NT2/D1 (cell line): ENCODE results near the gene CDH4.
A peak's percentile ranks its signal among the peaks of the same experiment; 100 is the strongest.

ENCODE experiments used
- DNase-seq: peaks from one replicate; pipeline ENCODE4 v3.0.0-alpha.2; 2011; ENCODE audit warnings: low read depth, low spot score
- H3K27me3 ChIP-seq: 2 replicates; pipeline ENCODE4 v1.6.0; 2011; ENCODE audit warnings: mild to moderate bottlenecking; ENCODE audit not compliant: insufficient read length, insufficient read depth
- H3K36me3 ChIP-seq: 2 replicates; pipeline ENCODE4 v1.6.1; 2011; ENCODE audit warnings: mild to moderate bottlenecking, low read length, mixed read lengths; ENCODE audit not compliant: insufficient read depth, insufficient read length
- H3K4me1 ChIP-seq: 2 replicates; pipeline ENCODE4 v1.5.1; 2011; ENCODE audit not compliant: insufficient read depth, insufficient read length
- H3K4me3 ChIP-seq: 2 replicates; pipeline ENCODE4 v1.5.1; 2011; ENCODE audit warnings: low read depth; ENCODE audit not compliant: insufficient read length
- H3K9ac ChIP-seq: 2 replicates; pipeline ENCODE4 v1.6.0; 2011; ENCODE audit warnings: low read depth; ENCODE audit not compliant: insufficient read length
- H3K9me3 ChIP-seq: 2 replicates; pipeline ENCODE4 v1.5.1; 2011; ENCODE audit warnings: mild to moderate bottlenecking, low read length; ENCODE audit not compliant: insufficient read depth
- SUZ12 ChIP-seq: IDR thresholded peaks from 2 replicates; pipeline ENCODE4 v1.6.1; 2011; ENCODE audit not compliant: insufficient read length, insufficient read depth; ENCODE audit errors: extremely low read depth
- YY1 ChIP-seq: IDR thresholded peaks from 2 replicates; pipeline ENCODE4 v1.6.1; 2011; ENCODE audit not compliant: insufficient read length, insufficient read depth
- ZNF274 ChIP-seq: IDR thresholded peaks from 2 replicates; pipeline ENCODE4 v1.6.1; 2011; ENCODE audit warnings: mild to moderate bottlenecking, low read depth, low read length

Gene CDH4

GRCh38 chr20:61442075-61442670 is 190.1 kb downstream of the CDH4 start:
- Histone ChIP-seq H3K27me3 (no peaks in the 10 kb centered on the region), H3K36me3 (no peaks in the 10 kb centered on the region), H3K4me1 (peaks cover 12% of the 10 kb centered on the region), H3K9me3 (no peaks in the 10 kb centered on the region), H3K4me3 (no peak overlapping the region), H3K9ac (peak overlapping the region; percentile 43)
- TF ChIP-seq YY1 (no peak), ZNF274 (no peak), SUZ12 (no peak)
- DNase-seq, result no peak

GRCh38 chr20:61442718-61443117 is 190.7 kb downstream of the CDH4 start:
- Histone ChIP-seq H3K4me3 (no peak overlapping the region), H3K4me1 (peaks cover 10% of the 10 kb centered on the region), H3K36me3 (no peaks in the 10 kb centered on the region), H3K9ac (peak overlapping the region; percentile 43), H3K9me3 (no peaks in the 10 kb centered on the region), H3K27me3 (no peaks in the 10 kb centered on the region)
- TF ChIP-seq ZNF274 (no peak), SUZ12 (no peak), YY1 (no peak)
- no peak for DNase-seq

GRCh38 chr20:61443443-61444126 is 191.5 kb downstream of the CDH4 start:
- TF ChIP-seq YY1 (no peak), SUZ12 (no peak), ZNF274 (no peak)
- H3K9ac ChIP-seq, result no peak overlapping the region
- H3K4me3 ChIP-seq, result no peak overlapping the region
- no peak for DNase-seq
- no peaks in the 10 kb centered on the region for H3K36me3 ChIP-seq
- H3K4me1 ChIP-seq, result peaks cover 10% of the 10 kb centered on the region
- H3K27me3 ChIP-seq, result no peaks in the 10 kb centered on the region
- no peaks in the 10 kb centered on the region for H3K9me3 ChIP-seq

- H3K9me3 ChIP-seq, result no peaks in the 10 kb centered on the region
- H3K4me3 ChIP-seq, result no peak overlapping the region
- H3K27me3 ChIP-seq, result no peaks in the 10 kb centered on the region
- no peaks in the 10 kb centered on the region for H3K36me3 ChIP-seq
- TF ChIP-seq YY1 (no peak), ZNF274 (no peak), SUZ12 (no peak)
- peaks cover 14% of the 10 kb centered on the region for H3K4me1 ChIP-seq
- DNase-seq, result no peak
- no peak overlapping the region for H3K9ac ChIP-seq
Measured at GRCh38 chr20:61444637-61445036, 192.6 kb downstream of the CDH4 start.

GRCh38 chr20:61445138-61445537 is 193.1 kb downstream of the CDH4 start:
- H3K4me3 ChIP-seq, result no peak overlapping the region
- H3K36me3 ChIP-seq, result no peaks in the 10 kb centered on the region
- no peaks in the 10 kb centered on the region for H3K27me3 ChIP-seq
- no peak for DNase-seq
- no peak overlapping the region for H3K9ac ChIP-seq
- no peaks in the 10 kb centered on the region for H3K9me3 ChIP-seq
- TF ChIP-seq YY1 (no peak), SUZ12 (no peak), ZNF274 (no peak)
- peaks cover 14% of the 10 kb centered on the region for H3K4me1 ChIP-seq

- Histone ChIP-seq H3K36me3 (no peaks in the 10 kb centered on the region), H3K9ac (no peak overlapping the region), H3K4me1 (peaks cover 14% of the 10 kb centered on the region), H3K27me3 (no peaks in the 10 kb centered on the region), H3K4me3 (no peak overlapping the region), H3K9me3 (no peaks in the 10 kb centered on the region)
- TF ChIP-seq YY1, result no peak
- TF ChIP-seq ZNF274, result no peak
- TF ChIP-seq SUZ12, result no peak
- no peak for DNase-seq
Measured at GRCh38 chr20:61445741-61446140, 193.7 kb downstream of the CDH4 start.

GRCh38 chr20:61447952-61448351 is 195.9 kb downstream of the CDH4 start:
- peak; percentile 58 for DNase-seq
- TF ChIP-seq ZNF274, result no peak
- TF ChIP-seq SUZ12, result no peak
- no peak for TF ChIP-seq YY1
- no peaks in the 10 kb centered on the region for H3K27me3 ChIP-seq

More at GRCh38 chr20:61447952-61448351, 195.9 kb downstream of the CDH4 start:
- Histone ChIP-seq H3K4me3 (no peak overlapping the region), H3K9ac (no peak overlapping the region), H3K4me1 (peaks cover 14% of the 10 kb centered on the region), H3K36me3 (no peaks in the 10 kb centered on the region), H3K9me3 (no peaks in the 10 kb centered on the region)
